ENCODE results near the gene ITPK1. TPM values are rescaled to one million over a fixed set of nuclear protein-coding genes. Genes with fewer than 3 reads are reported as not detected.

The ITPK1 gene
- total RNA-seq, 1 donor: 25.0 TPM

- Histone ChIP-seq H3K9me3 (ENCODE audit: low read depth, low read length) (no peaks in the 10 kb centered on the region), H3K79me2 (ENCODE audit: insufficient read depth, low read length) (no peaks in the 10 kb centered on the region), H4K20me1 (ENCODE audit: insufficient read depth, low read length) (peaks cover 13% of the 10 kb centered on the region), H3K27me3 (ENCODE audit: insufficient read depth, low read length) (no peaks in the 10 kb centered on the region), H3K36me3 (ENCODE audit: insufficient read depth, low read length) (no peaks in the 10 kb centered on the region), H3K27ac (ENCODE audit: low read depth, low read length) (no peak overlapping the region), H2AFZ (ENCODE audit: low read length) (no peak overlapping the region), H3K4me3 (ENCODE audit: insufficient read depth, low read length) (no peak overlapping the region), H3K4me2 (ENCODE audit: insufficient read depth, low read length) (no peak overlapping the region), H3K4me1 (ENCODE audit: insufficient read depth, low read length) (peaks cover 21% of the 10 kb centered on the region)
- peak; percentile 55 for DNase-seq (ENCODE audit: insufficient read length, low spot score, missing footprints)
- TF ChIP-seq, protein P1, sequence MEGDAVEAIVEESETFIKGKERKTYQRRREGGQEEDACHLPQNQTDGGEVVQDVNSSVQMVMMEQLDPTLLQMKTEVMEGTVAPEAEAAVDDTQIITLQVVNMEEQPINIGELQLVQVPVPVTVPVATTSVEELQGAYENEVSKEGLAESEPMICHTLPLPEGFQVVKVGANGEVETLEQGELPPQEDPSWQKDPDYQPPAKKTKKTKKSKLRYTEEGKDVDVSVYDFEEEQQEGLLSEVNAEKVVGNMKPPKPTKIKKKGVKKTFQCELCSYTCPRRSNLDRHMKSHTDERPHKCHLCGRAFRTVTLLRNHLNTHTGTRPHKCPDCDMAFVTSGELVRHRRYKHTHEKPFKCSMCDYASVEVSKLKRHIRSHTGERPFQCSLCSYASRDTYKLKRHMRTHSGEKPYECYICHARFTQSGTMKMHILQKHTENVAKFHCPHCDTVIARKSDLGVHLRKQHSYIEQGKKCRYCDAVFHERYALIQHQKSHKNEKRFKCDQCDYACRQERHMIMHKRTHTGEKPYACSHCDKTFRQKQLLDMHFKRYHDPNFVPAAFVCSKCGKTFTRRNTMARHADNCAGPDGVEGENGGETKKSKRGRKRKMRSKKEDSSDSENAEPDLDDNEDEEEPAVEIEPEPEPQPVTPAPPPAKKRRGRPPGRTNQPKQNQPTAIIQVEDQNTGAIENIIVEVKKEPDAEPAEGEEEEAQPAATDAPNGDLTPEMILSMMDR (IDR thresholded peaks at IDR 0.05; ENCODE audit: extremely low read depth, low read depth, low read length): no peak
These were observed 84.0 kb downstream of the ITPK1 start for GRCh38 chr14:93031505-93032315.

- TF ChIP-seq, protein P1 (IDR thresholded peaks at IDR 0.05; ENCODE audit: extremely low read depth, low read depth, low read length): no peak
- peaks cover 14% of the 10 kb centered on the region for H3K4me1 ChIP-seq (ENCODE audit: insufficient read depth, low read length)
- H3K27ac ChIP-seq (ENCODE audit: low read depth, low read length): no peak overlapping the region
- no peaks in the 10 kb centered on the region for H3K9me3 ChIP-seq (ENCODE audit: low read depth, low read length)
- H2AFZ ChIP-seq (ENCODE audit: low read length): no peak overlapping the region
- no peak overlapping the region for H3K4me3 ChIP-seq (ENCODE audit: insufficient read depth, low read length)
- H3K79me2 ChIP-seq (ENCODE audit: insufficient read depth, low read length): no peaks in the 10 kb centered on the region
- peak; percentile 39 for DNase-seq (ENCODE audit: insufficient read length, low spot score, missing footprints)
- no peaks in the 10 kb centered on the region for H3K27me3 ChIP-seq (ENCODE audit: insufficient read depth, low read length)
- H3K4me2 ChIP-seq (ENCODE audit: insufficient read depth, low read length): no peak overlapping the region
- H4K20me1 ChIP-seq (ENCODE audit: insufficient read depth, low read length): peaks cover 17% of the 10 kb centered on the region
- H3K36me3 ChIP-seq (ENCODE audit: insufficient read depth, low read length): no peaks in the 10 kb centered on the region
These were observed 85.0 kb downstream of the ITPK1 start for GRCh38 chr14:93030761-93031160.

GRCh38 chr14:93029911-93030508 lies 85.7 kb downstream of the ITPK1 start:
- H3K4me3 ChIP-seq (ENCODE audit: insufficient read depth, low read length): no peak overlapping the region
- TF ChIP-seq, protein P1 (IDR thresholded peaks at IDR 0.05; ENCODE audit: extremely low read depth, low read depth, low read length): no peak
- no peaks in the 10 kb centered on the region for H3K27me3 ChIP-seq (ENCODE audit: insufficient read depth, low read length)
- H3K36me3 ChIP-seq (ENCODE audit: insufficient read depth, low read length): no peaks in the 10 kb centered on the region
- DNase-seq (ENCODE audit: insufficient read length, low spot score, missing footprints): peak; percentile 91
- no peaks in the 10 kb centered on the region for H3K9me3 ChIP-seq (ENCODE audit: low read depth, low read length)
- peaks cover 14% of the 10 kb centered on the region for H3K4me1 ChIP-seq (ENCODE audit: insufficient read depth, low read length)
- H4K20me1 ChIP-seq (ENCODE audit: insufficient read depth, low read length): peaks cover 17% of the 10 kb centered on the region
- H3K79me2 ChIP-seq (ENCODE audit: insufficient read depth, low read length): no peaks in the 10 kb centered on the region
- H2AFZ ChIP-seq (ENCODE audit: low read length): no peak overlapping the region
- no peak overlapping the region for H3K4me2 ChIP-seq (ENCODE audit: insufficient read depth, low read length)
- H3K27ac ChIP-seq (ENCODE audit: low read depth, low read length): no peak overlapping the region

DNA sequence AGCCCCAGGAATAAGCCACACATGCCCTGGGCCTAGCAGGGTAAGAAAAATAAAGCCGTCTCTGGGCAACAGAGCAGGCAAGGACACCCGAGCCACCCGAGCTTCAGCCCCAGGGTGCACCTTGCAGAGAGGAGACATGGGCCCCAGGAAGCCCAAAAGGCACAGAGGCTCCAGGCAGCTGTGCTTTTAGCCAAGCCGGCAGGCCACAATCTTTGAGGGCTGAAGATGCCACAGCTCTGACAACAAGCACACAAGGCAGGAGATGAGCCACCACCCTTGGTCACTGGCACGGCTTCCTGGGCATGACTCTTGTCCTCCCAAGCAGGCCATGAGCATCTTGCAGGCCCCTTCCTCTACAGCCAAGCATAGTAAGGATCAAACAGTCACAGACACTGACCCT lies 86.3 kb downstream of the ITPK1 start:
- no peak overlapping the region for H3K4me3 ChIP-seq (ENCODE audit: insufficient read depth, low read length)
- H3K36me3 ChIP-seq (ENCODE audit: insufficient read depth, low read length): no peaks in the 10 kb centered on the region
- TF ChIP-seq, protein P1 (IDR thresholded peaks at IDR 0.05; ENCODE audit: extremely low read depth, low read depth, low read length): no peak
- H3K4me2 ChIP-seq (ENCODE audit: insufficient read depth, low read length): no peak overlapping the region
- peaks cover 14% of the 10 kb centered on the region for H3K4me1 ChIP-seq (ENCODE audit: insufficient read depth, low read length)
- H3K27me3 ChIP-seq (ENCODE audit: insufficient read depth, low read length): no peaks in the 10 kb centered on the region
- H3K27ac ChIP-seq (ENCODE audit: low read depth, low read length): no peak overlapping the region
- no peaks in the 10 kb centered on the region for H3K9me3 ChIP-seq (ENCODE audit: low read depth, low read length)
- H4K20me1 ChIP-seq (ENCODE audit: insufficient read depth, low read length): peaks cover 17% of the 10 kb centered on the region
- no peak for DNase-seq (ENCODE audit: insufficient read length, low spot score, missing footprints)
- no peaks in the 10 kb centered on the region for H3K79me2 ChIP-seq (ENCODE audit: insufficient read depth, low read length)
- H2AFZ ChIP-seq (ENCODE audit: low read length): no peak overlapping the region

Data from osteoblast (primary cell).